Hepatocyte (in vitro differentiated cells): ENCODE measurements around the gene UBE4A. TPM values are rescaled to one million over a fixed set of nuclear protein-coding genes. Genes with fewer than 3 reads are reported as not detected.

Source experiments
- DNase-seq: peaks from one replicate; pipeline ENCODE4 v3.0.0-alpha.2; 2016; ENCODE audit warnings: low spot score
- H2AFZ ChIP-seq: fragments of 200-600 bp; sonication (generic); 2 replicates; pipeline ENCODE4 v1.6.0; 2016; ENCODE audit warnings: antibody characterized with exemption, mild to moderate bottlenecking
- H3K27ac ChIP-seq: fragments of 200-600 bp; sonication (generic); 2 replicates; pipeline ENCODE4 v1.5.1; 2016; ENCODE audit warnings: mild to moderate bottlenecking
- H3K27me3 ChIP-seq: fragments of 200-600 bp; sonication (generic); 2 replicates; pipeline ENCODE4 v1.6.1; 2016
- H3K36me3 ChIP-seq: fragments of 200-600 bp; sonication (generic); replicated peaks from 2 replicates; pipeline ENCODE4 v1.5.1; 2016; ENCODE audit warnings: low read depth; ENCODE audit not compliant: insufficient read depth
- H3K4me1 ChIP-seq: fragments of 200-600 bp; sonication (generic); 2 replicates; pipeline ENCODE4 v1.5.1; 2016; ENCODE audit warnings: mild to moderate bottlenecking, moderate library complexity; ENCODE audit not compliant: insufficient read depth
- H3K4me2 ChIP-seq: fragments of 200-600 bp; sonication (generic); 2 replicates; pipeline ENCODE4 v1.6.0; 2016
- H3K4me3 ChIP-seq: fragments of 200-600 bp; sonication (generic); 2 replicates; pipeline ENCODE4 v1.5.1; 2016; ENCODE audit warnings: mild to moderate bottlenecking
- H3K79me2 ChIP-seq: fragments of 200-600 bp; sonication (generic); 2 replicates; pipeline ENCODE4 v1.6.0; 2017; ENCODE audit warnings: mild to moderate bottlenecking
- H3K9me2 ChIP-seq: fragments of 200-600 bp; sonication (generic); replicated peaks from 2 replicates; pipeline ENCODE4 v1.6.0; 2017; ENCODE audit warnings: mild to moderate bottlenecking; ENCODE audit not compliant: insufficient read depth
- H3K9me3 ChIP-seq: fragments of 200-600 bp; sonication (generic); 2 replicates; pipeline ENCODE4 v1.5.1; 2016; ENCODE audit warnings: low read depth, mild to moderate bottlenecking
- H4K20me1 ChIP-seq: fragments of 200-600 bp; sonication (generic); 2 replicates; pipeline ENCODE4 v1.6.0; 2016; ENCODE audit warnings: mild to moderate bottlenecking; ENCODE audit not compliant: insufficient read depth, poor library complexity, severe bottlenecking
- CTCF ChIP-seq: fragments of 200-600 bp; sonication (generic); IDR thresholded peaks from 2 replicates; pipeline ENCODE4 v1.5.1; 2016; ENCODE audit warnings: antibody characterized with exemption, mild to moderate bottlenecking; ENCODE audit not compliant: poor library complexity
- EZH2 ChIP-seq: fragments of 200-600 bp; sonication (generic); IDR thresholded peaks from 2 replicates; pipeline ENCODE4 v1.6.1; 2016; ENCODE audit warnings: antibody characterized with exemption, mild to moderate bottlenecking, borderline replicate concordance
- EZH2phosphoT487 ChIP-seq: fragments of 200-600 bp; sonication (generic); IDR thresholded peaks from one replicate; pipeline ENCODE4 v1.6.1; 2018; ENCODE audit warnings: antibody characterized with exemption, mild to moderate bottlenecking, low read depth, moderate library complexity; ENCODE audit not compliant: unreplicated experiment, severe bottlenecking
- polyA plus RNA-seq: library from polyadenylated mRNA; unstranded; fragments of >200 nt; fragmentation: Nextera tagmentation; extraction: Ambion mirVana; gene quantifications from 2 replicates; pipeline ENCODE4 v1.2.1, GENCODE V29; 2016
- small RNA-seq: library from RNA; depleted of rRNA; stranded (forward); fragments of <200 nt; gene quantifications from one replicate; pipeline ENCODE3, GENCODE V24; 2014
- total RNA-seq: library from RNA; depleted of rRNA; stranded (reverse); fragments of >200 nt; gene quantifications from 2 replicates; pipeline ENCODE4 v1.2.3, GENCODE V29; 2014

The UBE4A gene
- total and polyA plus RNA-seq, 2 experiments from 2014 or later = 19.7 to 57.5 TPM

- DNase-seq = no peak
- Histone ChIP-seq H3K79me2 (peaks cover 100% of the 10 kb centered on the region), H3K4me3 (no peak overlapping the region), H3K27me3 (no peaks in the 10 kb centered on the region), H3K27ac (no peak overlapping the region), H3K4me1 (no peaks in the 10 kb centered on the region), H2AFZ (no peak overlapping the region), H3K36me3 (no peaks in the 10 kb centered on the region), H4K20me1 (peaks cover 95% of the 10 kb centered on the region), H3K4me2 (no peak overlapping the region), H3K9me2 (no peaks in the 10 kb centered on the region), H3K9me3 (no peaks in the 10 kb centered on the region)
- no peak for TF ChIP-seq EZH2
- no peak for TF ChIP-seq CTCF
- TF ChIP-seq EZH2phosphoT487 = no peak
Observed at GRCh38 chr11:118448294-118448693, 88.9 kb downstream of the UBE4A start.

Small RNA genes lying within 50 kb of the gene (small RNA-seq; reads per million reads assigned to genes)
- not detected for gene AP001582.1

Other genes starting within 250 kb of the UBE4A start
- gene SCN4B, start 206.8 kb upstream of the UBE4A start, total RNA-seq = 0.57 and 1.0 TPM in 2 replicates
- gene SCN4B, start 206.8 kb upstream of the UBE4A start, polyA plus RNA-seq = 0.55 and 1.1 TPM in 2 replicates
- 1.1 and 1.3 TPM in 2 replicates for gene SCN2B, start 183.0 kb upstream of the UBE4A start, total RNA-seq
- 0.92 and 1.2 TPM in 2 replicates for gene SCN2B, start 183.0 kb upstream of the UBE4A start, polyA plus RNA-seq
- 3.5 and 5.3 TPM in 2 replicates for gene JAML, start 134.6 kb upstream of the UBE4A start, total RNA-seq
- 5.0 and 5.9 TPM in 2 replicates for gene JAML, start 134.6 kb upstream of the UBE4A start, polyA plus RNA-seq
- gene MPZL3, start 107.2 kb upstream of the UBE4A start, total RNA-seq = 20.6 and 21.1 TPM in 2 replicates
- 10.2 and 10.8 TPM in 2 replicates for gene MPZL3, start 107.2 kb upstream of the UBE4A start, polyA plus RNA-seq
- 47.2 and 52.3 TPM in 2 replicates for gene MPZL2, start 95.3 kb upstream of the UBE4A start, total RNA-seq
- 38.4 and 48.0 TPM in 2 replicates for gene MPZL2, start 95.3 kb upstream of the UBE4A start, polyA plus RNA-seq
- gene CD3E, start 54.9 kb upstream of the UBE4A start, total RNA-seq = not detected in 2 replicates
- gene CD3E, start 54.9 kb upstream of the UBE4A start, polyA plus RNA-seq = not detected in 2 replicates
- 0.92 and 2.3 TPM in 2 replicates for gene CD3D, start 16.9 kb upstream of the UBE4A start, total RNA-seq
- 1.8 and 3.6 TPM in 2 replicates for gene CD3D, start 16.9 kb upstream of the UBE4A start, polyA plus RNA-seq
- 0.50 and 1.1 TPM in 2 replicates for gene CD3G, start 15.3 kb upstream of the UBE4A start, total RNA-seq
- gene CD3G, start 15.3 kb upstream of the UBE4A start, polyA plus RNA-seq = 0.11 and 0.60 TPM in 2 replicates
- 64.7 and 68.1 TPM in 2 replicates for gene ATP5MG, start 42.0 kb downstream of the UBE4A start, total RNA-seq
- 431 and 471 TPM in 2 replicates for gene ATP5MG, start 42.0 kb downstream of the UBE4A start, polyA plus RNA-seq
- 29.1 and 30.6 TPM in 2 replicates for gene KMT2A, start 76.9 kb downstream of the UBE4A start, total RNA-seq
- gene KMT2A, start 76.9 kb downstream of the UBE4A start, polyA plus RNA-seq = 23.0 and 25.9 TPM in 2 replicates
- gene TTC36, start 167.9 kb downstream of the UBE4A start, total RNA-seq = 1.9 and 4.9 TPM in 2 replicates
- gene TTC36, start 167.9 kb downstream of the UBE4A start, polyA plus RNA-seq = 2.1 and 3.1 TPM in 2 replicates
- 30.6 and 32.3 TPM in 2 replicates for gene TMEM25, start 171.6 kb downstream of the UBE4A start, total RNA-seq
- 35.6 and 42.9 TPM in 2 replicates for gene TMEM25, start 171.6 kb downstream of the UBE4A start, polyA plus RNA-seq
- 20.6 and 21.0 TPM in 2 replicates for gene IFT46, start 206.3 kb downstream of the UBE4A start, total RNA-seq
- gene IFT46, start 206.3 kb downstream of the UBE4A start, polyA plus RNA-seq = 12.3 and 12.6 TPM in 2 replicates
- 177 and 190 TPM in 2 replicates for gene ARCN1, start 212.8 kb downstream of the UBE4A start, total RNA-seq
- gene ARCN1, start 212.8 kb downstream of the UBE4A start, polyA plus RNA-seq = 166 and 194 TPM in 2 replicates
- 45.8 and 51.8 TPM in 2 replicates for gene PHLDB1, start 248.0 kb downstream of the UBE4A start, total RNA-seq
- 71.1 and 73.0 TPM in 2 replicates for gene PHLDB1, start 248.0 kb downstream of the UBE4A start, polyA plus RNA-seq